Stimulated activated CD4-positive, alpha-beta T cell treated with anti-CD3 and anti-CD28 coated beads, Interleukin-4, amount 100 ng/mL, for 1 hour (primary cell): Measurements from ENCODE around the gene HES3.

Experiments used
- DNase-seq: peaks from one replicate; pipeline ENCODE4 v3.0.0-alpha.2; 2020

HES3 gene

DNA sequence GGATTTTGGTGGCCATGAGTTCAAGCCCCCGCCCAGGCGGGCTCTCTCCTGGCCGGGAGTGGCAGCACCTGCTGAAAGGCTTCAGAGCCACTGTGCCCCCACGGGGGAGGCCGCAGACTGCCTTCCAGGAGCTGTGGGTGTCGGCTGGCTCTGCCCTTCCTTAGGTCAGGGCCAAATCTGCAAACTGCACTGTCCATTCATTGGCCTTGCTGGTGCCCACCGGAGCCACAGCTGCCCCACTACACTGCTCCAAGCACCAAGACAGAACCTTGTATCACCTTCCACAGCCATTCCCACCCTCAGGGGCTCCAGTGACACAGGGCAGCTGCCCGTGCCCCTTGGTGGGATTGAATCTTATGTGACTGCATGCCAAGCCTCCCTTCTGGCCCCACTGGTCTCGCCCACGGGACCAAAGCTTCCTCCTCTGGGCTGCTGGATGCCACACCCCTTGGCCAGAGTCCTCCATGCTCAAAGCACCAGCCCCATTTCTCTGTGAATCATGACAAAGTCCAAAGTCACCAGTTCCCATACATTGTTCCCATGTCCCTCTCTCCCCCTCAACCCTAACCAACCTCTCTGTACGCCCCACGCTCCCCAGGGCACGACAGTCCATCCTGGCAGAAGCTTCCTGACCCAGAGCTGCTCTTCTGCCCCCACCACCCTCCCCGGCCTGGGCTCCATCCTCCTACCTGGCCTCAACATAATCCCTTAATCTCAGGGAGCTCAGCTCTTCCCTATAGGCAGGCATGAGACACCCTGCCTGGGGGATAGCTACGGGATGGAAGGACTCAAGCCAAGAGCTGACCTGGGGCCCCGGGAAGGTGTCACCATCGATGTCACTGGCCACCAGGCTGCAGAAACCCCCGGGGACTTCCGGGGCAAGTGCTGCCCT is 37.8 kb downstream of the HES3 start:
- no peak for DNase-seq

DNA sequence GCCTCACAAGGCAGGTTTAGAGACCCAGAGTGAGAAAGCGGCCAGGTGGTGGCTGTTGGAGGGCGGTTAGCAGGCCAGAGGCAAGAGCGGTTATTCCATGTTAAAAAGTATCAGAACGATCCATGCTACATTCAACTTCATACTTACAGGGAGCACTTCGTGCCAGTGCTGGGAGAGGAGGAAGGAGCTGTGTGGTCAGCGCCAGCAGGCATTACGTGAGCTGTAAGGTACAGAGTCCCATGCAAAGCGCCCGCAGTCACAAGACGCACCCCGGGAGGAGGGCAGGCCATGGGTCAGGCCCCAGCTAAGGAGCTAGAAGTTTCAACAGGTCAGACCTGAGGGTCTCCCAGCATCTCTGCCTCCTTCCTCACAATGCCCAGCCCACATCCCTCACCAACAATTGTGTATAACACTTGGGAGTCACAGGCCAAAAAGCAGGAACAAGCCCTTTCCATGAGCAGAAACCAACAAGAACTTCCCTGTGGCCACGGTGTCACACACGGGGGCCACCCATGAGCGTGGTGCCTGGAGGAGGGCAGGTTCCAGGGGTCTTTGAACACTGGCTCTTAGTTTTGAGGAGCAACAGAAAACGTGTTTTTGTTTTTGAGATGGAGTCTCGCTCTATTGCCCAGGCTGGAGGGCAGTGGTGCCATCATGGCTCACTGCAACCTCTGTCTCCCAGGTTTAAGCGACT is 38.7 kb downstream of the HES3 start:
- DNase-seq, result no peak

DNA sequence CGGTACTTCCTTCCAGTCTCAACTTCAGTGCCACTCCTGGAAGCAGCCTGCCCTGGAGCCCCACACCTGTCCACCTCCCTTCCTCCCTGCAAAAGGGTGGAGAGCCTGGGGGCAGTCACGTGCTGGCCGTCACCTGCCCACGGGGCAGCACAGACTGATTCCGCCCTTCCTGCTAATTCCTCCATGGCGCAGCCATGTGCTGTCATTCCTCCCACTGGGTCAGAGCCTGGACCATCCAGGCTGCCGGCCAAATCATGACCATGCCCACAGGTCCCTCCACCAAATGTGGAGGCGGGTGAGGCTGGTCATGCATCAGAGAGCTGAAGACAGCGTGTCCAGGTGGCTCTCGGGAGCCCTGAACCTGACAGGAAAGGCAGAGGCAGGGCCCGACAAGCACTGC is 41.4 kb downstream of the HES3 start:
- DNase-seq, result no peak

DNA sequence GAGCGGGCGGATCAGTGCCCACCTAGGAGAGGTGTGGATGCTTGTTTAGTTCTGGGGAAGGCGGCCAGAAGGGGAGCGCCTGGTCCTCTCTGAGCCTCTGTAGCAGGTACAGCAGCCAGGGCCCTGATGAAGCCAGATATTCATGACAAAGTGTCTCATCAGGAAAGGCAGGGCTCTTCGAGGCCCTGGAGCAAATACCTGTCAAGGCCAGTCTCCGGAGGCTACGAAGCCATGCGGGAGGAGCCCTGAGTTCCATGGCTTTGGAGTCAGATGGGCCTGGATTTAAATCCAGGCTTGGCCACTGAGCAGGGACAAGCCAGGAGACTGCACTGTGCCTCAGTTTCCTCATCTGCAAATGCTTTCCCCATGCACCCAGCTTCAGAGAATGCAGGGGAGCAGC is 42.3 kb downstream of the HES3 start:
- no peak for DNase-seq

DNA sequence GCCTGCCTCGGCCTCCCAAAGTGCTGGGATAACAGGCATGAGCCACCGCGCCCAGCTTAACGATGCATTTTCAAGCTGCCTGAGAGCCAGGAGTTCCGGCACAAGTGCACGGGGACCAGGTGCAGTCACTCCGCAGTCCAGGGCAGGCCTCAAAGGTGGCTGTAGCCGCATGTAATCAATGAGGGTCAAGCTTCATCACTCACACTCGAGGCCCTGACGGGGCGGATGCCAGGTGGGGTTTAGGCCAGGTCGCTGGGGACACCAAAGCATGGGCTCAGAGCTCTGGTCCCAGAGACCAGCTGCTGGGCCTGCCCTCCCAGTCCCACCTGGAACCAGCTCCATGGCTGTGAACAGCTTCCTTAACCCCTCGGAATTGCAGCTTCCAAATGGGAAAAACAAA is 43.0 kb downstream of the HES3 start:
- DNase-seq, result no peak

DNA sequence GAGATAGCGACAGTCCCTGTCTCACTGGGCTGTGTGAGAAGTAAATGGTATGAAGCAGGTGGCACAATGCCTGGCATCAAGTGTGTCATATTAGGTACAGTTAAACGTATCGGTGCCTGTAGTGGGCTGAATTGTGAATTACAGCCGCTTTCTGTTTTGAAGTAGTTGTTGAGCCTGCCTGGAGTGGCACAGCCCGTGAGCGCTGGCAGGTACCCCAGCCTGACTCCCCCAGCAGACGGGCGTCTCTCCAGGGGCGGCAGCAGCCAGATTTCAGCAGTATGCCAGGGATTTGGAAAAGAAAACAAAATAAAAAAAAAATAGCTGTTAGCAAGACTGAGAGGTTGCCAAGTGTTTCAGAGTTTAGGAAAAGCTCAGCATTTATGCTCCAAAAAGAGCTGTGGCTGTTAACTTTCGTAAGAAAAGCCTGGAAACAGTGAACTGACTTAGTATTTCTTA is 43.5 kb downstream of the HES3 start:
- DNase-seq, result no peak

DNA sequence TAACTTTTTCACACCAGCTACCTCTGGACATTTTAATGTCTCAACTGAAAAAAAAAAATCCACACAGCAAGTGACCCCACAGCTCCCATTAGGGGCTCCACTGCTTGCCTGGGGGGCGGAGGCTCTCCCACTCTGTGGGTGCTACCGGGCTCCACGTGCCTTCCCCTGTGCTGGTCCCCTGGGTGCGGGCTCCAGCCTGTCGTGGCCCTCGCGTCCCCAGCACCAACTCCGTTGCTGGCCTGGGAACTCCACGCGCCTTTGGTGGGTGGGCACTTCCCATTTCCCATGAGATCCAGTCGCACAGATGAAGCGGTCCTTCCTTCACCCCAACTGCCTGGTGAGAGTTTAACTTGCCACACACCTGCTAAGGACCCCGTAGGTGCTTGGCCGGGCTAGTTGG is 44.0 kb downstream of the HES3 start:
- no peak for DNase-seq

DNA sequence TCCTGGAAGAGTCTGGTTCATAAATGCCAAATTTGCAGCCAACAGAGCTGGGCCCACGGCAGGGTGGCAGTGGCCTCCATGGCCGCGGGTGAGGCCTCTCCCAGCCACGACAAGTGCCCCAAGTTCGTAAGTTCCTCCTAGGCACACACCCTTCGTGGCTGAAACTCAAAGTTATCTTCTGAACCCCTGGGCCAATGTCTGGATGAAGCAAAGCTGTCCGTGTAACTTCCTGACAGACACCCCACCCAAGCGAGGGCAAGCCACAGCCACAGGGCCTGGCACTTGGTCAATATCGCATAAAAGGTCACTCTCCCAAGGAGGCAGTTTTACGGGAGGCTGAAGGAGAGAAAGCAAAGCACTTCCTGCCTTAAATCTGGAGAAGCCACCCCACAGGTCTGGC is 44.7 kb downstream of the HES3 start:
- no peak for DNase-seq

DNA sequence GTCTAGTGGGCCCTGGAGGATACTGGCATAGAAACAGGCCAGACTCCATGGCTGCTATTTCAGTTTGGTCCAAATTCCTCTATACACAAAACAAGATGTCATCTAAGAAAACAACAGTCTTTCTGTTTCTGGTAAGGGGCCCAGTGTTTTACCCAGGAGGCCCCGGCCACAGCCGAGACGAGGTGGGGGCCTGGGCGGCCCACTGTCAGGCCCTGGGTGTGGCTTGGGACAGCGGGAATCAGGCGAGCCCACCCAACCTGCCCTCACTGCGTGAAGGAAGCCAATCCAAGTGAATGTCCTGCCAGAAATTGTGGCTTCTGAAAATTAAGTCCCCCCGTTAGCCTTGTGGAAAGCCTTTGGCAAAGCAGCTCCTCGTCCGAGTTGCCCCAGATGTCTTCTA is 48.1 kb downstream of the HES3 start:
- DNase-seq, result no peak

DNA sequence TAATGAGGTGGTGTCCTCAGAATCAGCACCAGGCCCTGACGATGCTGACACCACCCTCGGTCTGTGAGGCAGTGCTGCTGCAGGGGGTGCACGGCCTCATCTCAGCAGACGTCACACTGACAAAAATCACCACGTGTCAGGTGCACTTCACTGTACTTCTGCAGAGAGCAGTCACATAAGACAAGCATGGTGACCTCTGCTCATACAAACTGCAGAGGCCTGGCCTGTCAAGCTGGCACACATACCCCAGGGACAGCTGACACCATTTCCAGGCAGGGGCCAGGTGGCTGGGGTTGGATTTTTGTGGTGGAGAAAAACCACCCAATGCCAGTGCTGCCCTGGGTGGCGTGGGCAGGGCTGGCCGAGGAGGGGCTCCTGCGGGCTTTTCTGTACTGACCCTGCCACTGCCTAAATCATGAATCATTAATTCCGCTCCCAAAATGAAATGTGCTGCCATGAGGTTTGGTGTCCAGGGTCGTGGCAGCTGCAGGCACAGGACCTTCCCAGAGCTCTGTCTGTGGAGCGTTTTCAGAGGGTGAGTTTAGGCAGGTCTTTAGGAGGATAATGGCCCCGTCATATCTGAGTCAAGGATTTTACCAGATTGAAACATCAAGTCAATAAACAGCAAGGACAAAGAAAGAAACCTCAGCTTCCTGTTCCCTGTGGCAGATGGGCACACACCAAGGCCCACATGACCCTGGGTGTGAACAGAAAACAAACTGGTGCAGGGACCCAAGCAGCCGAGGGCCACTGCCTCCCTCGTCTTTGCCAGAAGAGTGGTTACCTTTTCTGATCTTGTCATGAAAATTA is 50.3 kb downstream of the HES3 start:
- no peak for DNase-seq

DNA sequence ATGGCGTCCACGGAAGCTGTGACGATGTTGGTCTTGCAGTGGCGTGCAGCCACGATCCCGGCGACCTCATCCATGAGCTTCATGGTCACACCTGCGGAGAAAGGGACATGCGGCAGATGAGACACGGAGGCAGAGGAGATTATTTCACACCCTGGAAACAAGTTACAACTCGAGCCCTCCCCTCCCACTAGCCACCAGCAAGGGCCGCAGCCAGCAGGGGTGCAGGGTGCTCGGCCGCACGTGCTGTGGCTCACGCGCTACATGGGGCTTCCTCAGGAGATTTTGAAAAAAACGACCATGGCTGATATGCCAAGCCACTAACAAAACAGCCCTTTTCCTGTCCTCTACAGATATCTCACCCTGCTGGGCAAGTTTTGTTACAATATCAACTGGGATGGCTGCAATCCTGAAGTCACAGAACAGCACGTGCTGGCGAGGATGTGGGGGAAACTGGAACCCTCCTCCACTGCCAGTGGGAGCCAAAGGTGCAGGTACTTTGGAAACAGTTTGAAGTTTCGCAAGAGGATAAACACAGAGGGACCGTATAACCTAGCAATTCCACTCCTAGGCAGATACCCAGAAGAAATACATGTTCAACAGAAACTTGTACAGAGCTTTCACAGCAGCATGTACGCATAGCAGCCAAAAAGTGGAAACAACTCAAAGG is 51.0 kb downstream of the HES3 start:
- DNase-seq, result no peak
